ENCODE data around the gene CTSF. TPM values are rescaled to one million over a fixed set of nuclear protein-coding genes. Genes with fewer than 3 reads are reported as not detected.

CTSF gene
- total and polyA plus RNA-seq, 4 experiments from 2014 or later: 13.3 to 31.7 (median 23.3) TPM

DNA sequence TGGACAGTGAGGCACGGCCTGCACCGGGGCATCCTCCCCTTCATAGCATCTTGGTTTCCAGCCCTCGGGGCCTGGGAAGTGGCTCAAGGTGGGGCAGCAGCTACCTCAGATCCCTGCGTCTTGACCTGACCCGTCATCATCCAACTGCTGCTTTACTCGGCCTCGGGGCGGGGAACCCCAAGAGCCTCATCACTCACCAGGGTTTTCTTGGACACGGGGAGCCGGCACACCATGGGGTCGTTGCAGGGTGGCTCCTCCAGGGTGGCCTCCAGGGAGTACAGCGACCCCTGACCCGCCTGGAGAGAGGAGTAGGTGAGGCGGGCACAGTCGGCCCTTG is 651 bp downstream of the CTSF start:
- peak overlapping the region in 1 of 7 donors; percentile 52 for H3K27ac Mint-ChIP-seq
- ChIA-PET CTCF (ENCODE audit: partially characterized antibody) (interaction anchor here (1.1 to 3.6 kb wide), 4 partner anchors 9 to 111 kb away, joined by 3 to 29 read pairs (median 4); partner anchors contain the start of gene RBM4B), POLR2A (ENCODE audit: partially characterized antibody) (interaction anchor here (1.5 to 2.7 kb wide), 6 partner anchors 7 to 110 kb away, joined by 5 to 41 read pairs (median 10); partner anchors contain the start of genes ACTN3, RBM14, RBM4B and ZDHHC24)
- H3K27me3 ChIP-seq (ENCODE audit: insufficient read depth, low read length): no peaks in the 10 kb centered on the region
- H3K36me3 Mint-ChIP-seq: no peaks in the 10 kb centered on the region
- intact Hi-C loops (cut with micrococcal nuclease): no loop called here
- H3K4me1 ChIP-seq (ENCODE audit: insufficient read depth, low read length): peaks cover 7% of the 10 kb centered on the region
- peak overlapping the region; percentile 25 for H3K27ac ChIP-seq (ENCODE audit: low read depth, low read length)
- peaks cover 0 to 6% of the 10 kb centered on the region in 2 donors for H3K27me3 Mint-ChIP-seq
- H3K4me3 Mint-ChIP-seq: peak overlapping the region; percentile 68 to 81 (median 75)
- no peaks in the 10 kb centered on the region for H3K9me3 ChIP-seq (ENCODE audit: control insufficient read depth in 1 of 2, low read length in 2 of 2)
- no peaks in the 10 kb centered on the region for H3K9me3 Mint-ChIP-seq
- peaks cover 2 to 13% (median 6%) of the 10 kb centered on the region in 4 donors for H3K4me1 Mint-ChIP-seq
- peak overlapping the region in 1 of 2 donors; percentile 50 for H3K4me3 ChIP-seq (ENCODE audit: low read length in 2 of 2)
- DNase-seq: no peak
- H3K36me3 ChIP-seq (ENCODE audit: insufficient read depth, low read length): no peaks in the 10 kb centered on the region

DNA sequence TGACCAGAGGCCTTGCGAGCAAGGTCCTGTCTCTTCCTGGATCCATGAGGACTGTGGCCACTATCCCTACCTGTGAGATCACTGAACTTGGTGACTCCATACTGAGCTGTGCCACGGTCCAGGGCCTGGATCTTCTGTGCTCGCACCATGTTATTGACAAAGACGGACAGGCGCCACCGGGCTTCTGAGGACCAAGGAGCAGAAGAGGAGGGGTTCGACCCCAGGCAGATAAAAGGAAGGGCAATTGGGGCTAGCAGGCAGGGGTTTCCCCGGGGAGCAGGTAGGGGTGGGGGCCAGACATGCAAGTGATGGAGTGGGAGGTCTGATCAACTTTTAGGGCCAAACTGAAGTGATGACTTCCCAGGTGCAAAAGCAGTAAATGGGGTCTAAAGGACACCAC is 2.2 kb downstream of the CTSF start:
- no peak overlapping the region for H3K4me3 ChIP-seq (ENCODE audit: low read length in 2 of 2)
- no peaks in the 10 kb centered on the region for H3K9me3 ChIP-seq (ENCODE audit: control insufficient read depth in 1 of 2, low read length in 2 of 2)
- H3K36me3 ChIP-seq (ENCODE audit: insufficient read depth, low read length): no peaks in the 10 kb centered on the region
- H3K36me3 Mint-ChIP-seq: no peaks in the 10 kb centered on the region
- peaks cover 7% of the 10 kb centered on the region for H3K4me1 ChIP-seq (ENCODE audit: insufficient read depth, low read length)
- peak overlapping the region in 2 of 7 donors; percentile 35 to 39 for H3K27ac Mint-ChIP-seq
- CTCF ChIA-PET (ENCODE audit: partially characterized antibody): no interaction called here
- no peaks in the 10 kb centered on the region for H3K27me3 ChIP-seq (ENCODE audit: insufficient read depth, low read length)
- no peak for DNase-seq
- H3K27ac ChIP-seq (ENCODE audit: low read depth, low read length): no peak overlapping the region
- peak overlapping the region in 2 of 8 donors; percentile 29 to 68 for H3K4me3 Mint-ChIP-seq
- POLR2A ChIA-PET (ENCODE audit: partially characterized antibody): interaction anchor here (0.7 kb wide), 1 partner anchor 51 kb away, joined by 3 read pairs; no protein-coding TSS in a partner anchor
- H3K9me3 Mint-ChIP-seq: no peaks in the 10 kb centered on the region
- peaks cover 0 to 6% of the 10 kb centered on the region in 2 donors for H3K27me3 Mint-ChIP-seq
- peaks cover 2 to 13% (median 6%) of the 10 kb centered on the region in 4 donors for H3K4me1 Mint-ChIP-seq
- intact Hi-C loops (cut with micrococcal nuclease): no loop called here

DNA sequence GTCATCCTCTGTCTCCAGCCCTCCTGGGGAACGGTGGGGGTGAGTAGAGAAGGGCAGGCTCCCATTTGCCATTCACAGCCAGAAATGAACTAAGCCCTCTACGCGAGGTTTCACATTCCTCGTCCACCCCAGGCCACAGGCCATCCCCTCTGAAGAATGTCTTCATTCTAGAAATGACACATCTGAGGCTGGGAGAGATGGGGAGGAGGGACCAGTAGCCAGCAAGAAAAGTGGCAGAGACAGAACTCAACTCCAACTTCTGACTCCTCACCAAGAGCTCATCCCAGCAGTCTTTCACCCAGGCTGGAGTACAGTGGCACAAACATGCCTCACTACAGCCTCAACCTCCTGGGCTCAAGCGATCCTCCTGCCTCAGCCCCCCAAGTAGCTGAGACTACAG is 3.4 kb downstream of the CTSF start:
- Histone ChIP-seq H3K4me3 (ENCODE audit: low read length in 2 of 2) (no peak overlapping the region), H3K27me3 (ENCODE audit: insufficient read depth, low read length) (no peaks in the 10 kb centered on the region), H3K36me3 (ENCODE audit: insufficient read depth, low read length) (no peaks in the 10 kb centered on the region), H3K4me1 (ENCODE audit: insufficient read depth, low read length) (peaks cover 7% of the 10 kb centered on the region), H3K9me3 (ENCODE audit: control insufficient read depth in 1 of 2, low read length in 2 of 2) (no peaks in the 10 kb centered on the region), H3K27ac (ENCODE audit: low read depth, low read length) (no peak overlapping the region)
- ChIA-PET CTCF (ENCODE audit: partially characterized antibody) (no interaction called here), POLR2A (ENCODE audit: partially characterized antibody) (no interaction called here)
- Mint-ChIP-seq H3K27me3 (peaks cover 0 to under 1% of the 10 kb centered on the region in 2 donors), H3K27ac (no peak overlapping the region), H3K9me3 (no peaks in the 10 kb centered on the region), H3K4me1 (peaks cover 2 to 13% (median 6%) of the 10 kb centered on the region in 4 donors), H3K36me3 (no peaks in the 10 kb centered on the region), H3K4me3 (no peak overlapping the region)
- intact Hi-C loops (cut with micrococcal nuclease): no loop called here
- DNase-seq: no peak

DNA sequence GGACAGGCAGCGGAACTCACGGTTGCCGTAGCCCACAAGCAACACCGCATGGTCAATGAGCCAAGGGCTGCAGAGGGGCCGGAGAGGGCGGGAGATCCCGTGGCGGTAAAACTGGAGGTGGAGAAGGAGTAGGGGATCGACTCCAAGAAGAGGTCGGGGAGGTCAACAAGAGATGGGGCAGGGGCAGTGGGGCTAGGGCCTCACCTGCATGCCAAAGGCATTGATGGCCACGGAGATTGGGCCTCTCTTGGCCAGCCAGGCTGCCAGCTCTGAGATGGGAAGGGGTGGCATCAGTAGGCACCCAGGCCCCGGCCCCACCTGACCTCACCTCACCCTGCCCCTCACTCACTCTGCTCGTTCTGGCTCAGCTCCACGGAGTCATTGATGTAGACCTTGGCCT is 3.9 kb downstream of the CTSF start:
- Histone ChIP-seq H3K4me3 (ENCODE audit: low read length in 2 of 2) (no peak overlapping the region), H3K27ac (ENCODE audit: low read depth, low read length) (no peak overlapping the region), H3K27me3 (ENCODE audit: insufficient read depth, low read length) (no peaks in the 10 kb centered on the region), H3K4me1 (ENCODE audit: insufficient read depth, low read length) (peaks cover 7% of the 10 kb centered on the region), H3K9me3 (ENCODE audit: control insufficient read depth in 1 of 2, low read length in 2 of 2) (no peaks in the 10 kb centered on the region), H3K36me3 (ENCODE audit: insufficient read depth, low read length) (no peaks in the 10 kb centered on the region)
- no peaks in the 10 kb centered on the region for H3K27me3 Mint-ChIP-seq
- ChIA-PET CTCF (ENCODE audit: partially characterized antibody) (no interaction called here), POLR2A (ENCODE audit: partially characterized antibody) (interaction anchor here (1.3 kb wide), 1 partner anchor 113 kb away, joined by 5 read pairs; the partner anchor contains the start of gene RBM4B)
- H3K9me3 Mint-ChIP-seq: no peaks in the 10 kb centered on the region
- H3K4me3 Mint-ChIP-seq: no peak overlapping the region
- intact Hi-C loops (cut with micrococcal nuclease): no loop called here
- no peak overlapping the region for H3K27ac Mint-ChIP-seq
- no peak for DNase-seq
- H3K4me1 Mint-ChIP-seq: peaks cover 2 to 13% (median 6%) of the 10 kb centered on the region in 4 donors
- no peaks in the 10 kb centered on the region for H3K36me3 Mint-ChIP-seq

DNA sequence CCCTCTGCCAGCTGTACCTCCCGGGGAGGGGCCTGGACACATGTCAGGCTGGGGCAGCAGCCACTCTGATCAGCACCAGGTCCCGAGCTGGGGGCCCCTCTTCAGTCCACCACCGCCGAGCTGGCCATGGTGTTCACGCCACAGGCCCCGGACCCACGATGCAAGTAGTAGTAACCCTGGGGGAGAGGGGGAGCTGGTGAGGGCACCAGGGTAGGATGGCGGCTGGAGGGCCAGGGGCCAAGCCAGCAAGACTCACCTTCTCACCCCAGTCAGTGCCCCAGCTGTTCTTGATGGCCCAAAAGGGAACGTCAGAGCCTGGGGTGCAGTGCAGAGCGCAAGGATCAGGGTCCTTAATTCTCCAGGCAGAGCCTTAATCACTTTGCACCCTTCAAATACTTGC is 4.6 kb downstream of the CTSF start:
- peaks cover 2% of the 10 kb centered on the region in 2 donors for H3K27me3 Mint-ChIP-seq
- no peaks in the 10 kb centered on the region for H3K36me3 Mint-ChIP-seq
- H3K9me3 Mint-ChIP-seq: no peaks in the 10 kb centered on the region
- CTCF ChIA-PET (ENCODE audit: partially characterized antibody): interaction anchor here (1.7 kb wide), 1 partner anchor 14 kb away, joined by 8 read pairs; no protein-coding TSS in a partner anchor
- intact Hi-C loops (cut with micrococcal nuclease): no loop called here
- Histone ChIP-seq H3K4me3 (ENCODE audit: low read length in 2 of 2) (no peak overlapping the region), H3K9me3 (ENCODE audit: control insufficient read depth in 1 of 2, low read length in 2 of 2) (no peaks in the 10 kb centered on the region), H3K36me3 (ENCODE audit: insufficient read depth, low read length) (no peaks in the 10 kb centered on the region), H3K27me3 (ENCODE audit: insufficient read depth, low read length) (no peaks in the 10 kb centered on the region), H3K4me1 (ENCODE audit: insufficient read depth, low read length) (peaks cover 8% of the 10 kb centered on the region), H3K27ac (ENCODE audit: low read depth, low read length) (no peak overlapping the region)
- POLR2A ChIA-PET (ENCODE audit: partially characterized antibody): interaction anchor here (1.3 kb wide), 1 partner anchor 114 kb away, joined by 5 read pairs; the partner anchor contains the start of gene RBM4B
- DNase-seq: no peak
- no peak overlapping the region for H3K4me3 Mint-ChIP-seq
- H3K4me1 Mint-ChIP-seq: peaks cover 2 to 16% (median 6%) of the 10 kb centered on the region in 4 donors
- H3K27ac Mint-ChIP-seq: no peak overlapping the region

DNA sequence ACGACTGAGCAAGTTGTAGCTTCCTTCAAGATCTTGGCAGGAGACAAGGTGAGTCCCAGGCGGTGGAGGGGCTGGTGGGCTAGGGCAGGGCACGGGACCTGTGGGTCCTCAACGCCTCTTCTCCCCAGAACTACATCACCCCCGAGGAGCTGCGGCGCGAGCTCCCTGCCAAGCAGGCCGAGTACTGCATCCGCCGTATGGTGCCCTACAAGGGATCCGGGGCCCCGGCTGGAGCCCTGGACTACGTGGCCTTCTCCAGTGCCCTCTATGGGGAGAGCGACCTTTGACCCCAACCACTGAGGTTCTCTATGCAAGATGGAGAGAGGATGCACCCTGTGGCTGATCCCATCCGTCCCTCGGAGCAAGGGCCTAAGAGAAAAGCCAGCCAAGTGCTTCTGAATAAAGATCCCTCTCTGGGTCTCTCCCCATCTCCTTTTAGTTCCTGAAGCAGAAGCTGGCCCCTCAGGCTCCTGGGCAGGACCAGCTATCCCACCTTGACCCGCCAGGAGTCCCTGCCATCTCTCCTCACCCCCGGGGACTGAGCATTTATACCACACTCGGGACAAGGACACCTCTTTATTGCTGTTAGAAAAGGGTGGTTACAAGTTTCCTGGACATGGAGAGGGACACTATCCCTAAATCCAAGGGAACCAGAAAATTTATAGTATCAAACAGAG is 5.4 kb downstream of the CTSF start:
- H3K27ac ChIP-seq (ENCODE audit: low read depth, low read length): no peak overlapping the region
- H3K27me3 Mint-ChIP-seq: peaks cover 5% of the 10 kb centered on the region in 2 donors
- peaks cover 11% of the 10 kb centered on the region for H3K4me1 ChIP-seq (ENCODE audit: insufficient read depth, low read length)
- intact Hi-C loops (cut with micrococcal nuclease): no loop called here
- no peaks in the 10 kb centered on the region for H3K27me3 ChIP-seq (ENCODE audit: insufficient read depth, low read length)
- no peaks in the 10 kb centered on the region for H3K36me3 ChIP-seq (ENCODE audit: insufficient read depth, low read length)
- H3K4me1 Mint-ChIP-seq: peaks cover 0 to 15% (median 4%) of the 10 kb centered on the region in 4 donors
- H3K36me3 Mint-ChIP-seq: no peaks in the 10 kb centered on the region
- no peaks in the 10 kb centered on the region for H3K9me3 ChIP-seq (ENCODE audit: control insufficient read depth in 1 of 2, low read length in 2 of 2)
- no peak overlapping the region for H3K4me3 Mint-ChIP-seq
- H3K4me3 ChIP-seq (ENCODE audit: low read length in 2 of 2): no peak overlapping the region
- DNase-seq: no peak
- ChIA-PET POLR2A (ENCODE audit: partially characterized antibody) (no interaction called here), CTCF (ENCODE audit: partially characterized antibody) (interaction anchor here (0.5 to 1.7 kb wide), 4 partner anchors 14 to 318 kb away, joined by 3 to 8 read pairs (median 4); no protein-coding TSS in a partner anchor)
- no peaks in the 10 kb centered on the region for H3K9me3 Mint-ChIP-seq
- H3K27ac Mint-ChIP-seq: no peak overlapping the region

DNA sequence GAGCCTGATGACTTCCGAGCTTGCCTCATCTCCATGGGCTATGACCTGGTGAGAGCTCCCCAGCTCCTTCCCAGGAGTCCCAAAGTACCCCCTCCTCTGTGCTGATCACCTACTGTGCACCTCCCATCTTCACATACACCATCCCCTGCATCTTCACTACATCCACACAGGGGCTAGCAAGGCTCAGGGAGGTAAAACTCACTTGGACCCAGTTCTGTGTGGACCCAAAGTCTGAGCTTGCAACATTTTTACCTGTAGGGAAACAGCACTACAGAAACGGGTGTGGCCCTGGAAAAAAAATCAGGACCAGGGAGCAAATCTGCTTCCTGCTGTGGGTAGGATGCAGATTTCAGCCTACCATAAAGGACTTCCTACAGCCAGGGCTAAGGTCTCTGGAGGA is 6.1 kb downstream of the CTSF start:
- Mint-ChIP-seq H3K9me3 (no peaks in the 10 kb centered on the region), H3K27ac (peak overlapping the region in 1 of 7 donors; percentile 68), H3K27me3 (peaks cover 6% of the 10 kb centered on the region in 2 donors), H3K4me1 (peaks cover 0 to 8% (median 4%) of the 10 kb centered on the region in 4 donors), H3K4me3 (no peak overlapping the region), H3K36me3 (no peaks in the 10 kb centered on the region)
- intact Hi-C loops (cut with micrococcal nuclease): no loop called here
- no peaks in the 10 kb centered on the region for H3K36me3 ChIP-seq (ENCODE audit: insufficient read depth, low read length)
- no peaks in the 10 kb centered on the region for H3K9me3 ChIP-seq (ENCODE audit: control insufficient read depth in 1 of 2, low read length in 2 of 2)
- H3K27me3 ChIP-seq (ENCODE audit: insufficient read depth, low read length): no peaks in the 10 kb centered on the region
- POLR2A ChIA-PET (ENCODE audit: partially characterized antibody): interaction anchor here (1.4 to 1.6 kb wide), 2 partner anchors 76 to 281 kb away, joined by 3 to 4 read pairs; partner anchors contain the start of genes RBM4 and RCE1
- DNase-seq: no peak
- H3K27ac ChIP-seq (ENCODE audit: low read depth, low read length): no peak overlapping the region
- peaks cover 4% of the 10 kb centered on the region for H3K4me1 ChIP-seq (ENCODE audit: insufficient read depth, low read length)
- CTCF ChIA-PET (ENCODE audit: partially characterized antibody): interaction anchor here (0.9 to 1.1 kb wide), 3 partner anchors 30 to 319 kb away, joined by 3 to 4 read pairs (median 3); no protein-coding TSS in a partner anchor
- no peak overlapping the region for H3K4me3 ChIP-seq (ENCODE audit: low read length in 2 of 2)

Data from CD4-positive, alpha-beta memory T cell (primary cell).